K562 (cell line): ENCODE measurements around the gene YARS1. TPM values are rescaled to one million over a fixed set of nuclear protein-coding genes. Genes with fewer than 3 reads are reported as not detected.

Experiments
- BHLHE40 ChIP-seq: IDR thresholded peaks from 2 replicates; pipeline ENCODE4 v1.6.1; 2011; ENCODE audit warnings: low read length, improper control_type of control experiment
- BRCA1 ChIP-seq, 2 experiments: fragments of 450-650 bp in 1 of 2; sonication (generic) in 1 of 2; formaldehyde crosslinking in 1 of 2; IDR thresholded peaks; 2 replicates each; pipeline versions ENCODE4 v1.5.0 to v1.6.1; 2017 to 2020; ENCODE audit warnings: mild to moderate bottlenecking in 1 of 2, missing genetic modification reagents in 1 of 2
- DACH1 ChIP-seq: fragments of 450-650 bp; IDR thresholded peaks from 2 replicates; pipeline ENCODE4 v1.6.1; 2018; ENCODE audit not compliant: partially characterized antibody
- HIVEP1 ChIP-seq: fragments of 250-450 bp; sonication (Bioruptor Pico); IDR thresholded peaks from 2 replicates; pipeline ENCODE4 v1.4.0; 2020; ENCODE audit warnings: mild to moderate bottlenecking
- KDM5B ChIP-seq: fragments of 200-600 bp; sonication (generic); IDR thresholded peaks from 2 replicates; pipeline ENCODE4 v1.6.1; 2012; ENCODE audit warnings: low read depth, mild to moderate bottlenecking, moderate library complexity, low read length, control low read depth, inconsistent platforms; ENCODE audit not compliant: insufficient replicate concordance
- L3MBTL2 ChIP-seq: fragments of 450-650 bp; IDR thresholded peaks from 2 replicates; pipeline ENCODE4 v1.6.1; 2016; ENCODE audit warnings: mild to moderate bottlenecking, moderate library complexity
- NFYB ChIP-seq: IDR thresholded peaks from 2 replicates; pipeline ENCODE4 v1.6.1; 2011; ENCODE audit warnings: mild to moderate bottlenecking, moderate library complexity; ENCODE audit not compliant: insufficient read length; ENCODE audit errors: extremely low read depth
- RFX1 ChIP-seq: fragments of 450-650 bp; IDR thresholded peaks from 2 replicates; pipeline ENCODE4 v1.6.1; 2016; ENCODE audit warnings: mild to moderate bottlenecking, moderate library complexity
- RFX5 ChIP-seq: IDR thresholded peaks from 2 replicates; pipeline ENCODE4 v1.6.1; 2011; ENCODE audit warnings: low read depth, mild to moderate bottlenecking, improper control_type of control experiment, low read length
- SIX5 ChIP-seq, 2 experiments: IDR thresholded peaks; 2 replicates each; pipeline ENCODE4 v1.6.1; 2011; ENCODE audit warnings: low read length in 2 of 2, borderline replicate concordance in 1 of 2, low read depth in 1 of 2, mild to moderate bottlenecking in 1 of 2, moderate library complexity in 1 of 2; ENCODE audit not compliant: insufficient read depth in 1 of 2
- SMAD2 ChIP-seq: fragments of 150-350 bp; IDR thresholded peaks from 2 replicates; pipeline ENCODE4 v1.6.1; 2014; ENCODE audit warnings: low read depth, mild to moderate bottlenecking, low read length
- ZNF143 ChIP-seq: sonication (generic); formaldehyde crosslinking; IDR thresholded peaks from 2 replicates; pipeline ENCODE4 v1.9.0; 2022; ENCODE audit warnings: mild to moderate bottlenecking, missing genetic modification reagents
- ZNF23 ChIP-seq: fragments of 250-450 bp; sonication (Bioruptor Pico); IDR thresholded peaks from 2 replicates; pipeline ENCODE4 v1.4.0; 2020; ENCODE audit warnings: mild to moderate bottlenecking
- ZNF316 ChIP-seq: fragments of 450-650 bp; IDR thresholded peaks from 2 replicates; pipeline ENCODE4 v1.6.1; 2016
- polyA plus RNA-seq, 8 experiments: library from polyadenylated mRNA; depleted of rRNA in 4 of 8; stranded (reverse) in 5 of 8; unstranded in 3 of 8; fragments of >200 nt; fragmentation: Nextera tagmentation in 2 of 8; fragmentation: Illumina TruSeq in 1 of 8; extraction: Ambion mirVana in 2 of 8; extraction: Trizol in 1 of 8; gene quantifications; 2 replicates each; pipeline versions ENCODE4 v1.2.1 to v1.2.3, GENCODE V29; 2011 to 2014; ENCODE audit warnings: inconsistent platforms in 1 of 8, missing spikeins in 1 of 8
- total RNA-seq, 7 experiments: library from RNA; depleted of rRNA in 6 of 7; stranded (reverse); fragments of >200 nt in 6 of 7; fragmentation: Illumina TruSeq in 2 of 7; extraction: Trizol in 2 of 7; gene quantifications; 2 replicates each; pipeline versions ENCODE4 v1.2.1 to v1.2.3, GENCODE V29; 2011 to 2021; ENCODE audit warnings: low replicate concordance in 1 of 7
- TF ChIP-seq, protein P1 (sequence below): fragments of 250-450 bp; sonication (Bioruptor Pico); IDR thresholded peaks from 2 replicates; pipeline ENCODE4 v1.8.0; 2021; ENCODE audit warnings: mild to moderate bottlenecking, moderate library complexity
- TF ChIP-seq, protein P2 (sequence below): fragments of 250-450 bp; sonication (Bioruptor Pico); IDR thresholded peaks from 2 replicates; pipeline ENCODE4 v1.8.0; 2022; ENCODE audit warnings: inconsistent platforms
- TF ChIP-seq, protein P3 (sequence below): fragments of 200-400 bp; formaldehyde crosslinking; IDR thresholded peaks from 2 replicates; pipeline ENCODE4 v1.6.1; 2017; ENCODE audit warnings: mild to moderate bottlenecking, low read depth, low read length, moderate library complexity
- TF ChIP-seq, protein P4 (sequence below): fragments of 450-650 bp; formaldehyde crosslinking; IDR thresholded peaks from 2 replicates; pipeline ENCODE4 v1.4.0; 2022; ENCODE audit warnings: missing genetic modification characterization
- TF ChIP-seq, protein P5 (sequence below): sonication (generic); formaldehyde crosslinking; IDR thresholded peaks from 2 replicates; pipeline ENCODE4 v1.8.1; 2023; ENCODE audit warnings: mild to moderate bottlenecking, missing genetic modification reagents
- TF ChIP-seq, protein P6 (sequence below): fragments of 250-450 bp; sonication (Bioruptor Pico); IDR thresholded peaks from 2 replicates; pipeline ENCODE4 v1.5.0; 2021

Gene YARS1
- total and polyA plus RNA-seq, 9 of the 15 experiments (the other 6 are each of a cell fraction or from before 2014, with no cell fraction given): 66.2 to 336 (median 201) TPM

DNA sequence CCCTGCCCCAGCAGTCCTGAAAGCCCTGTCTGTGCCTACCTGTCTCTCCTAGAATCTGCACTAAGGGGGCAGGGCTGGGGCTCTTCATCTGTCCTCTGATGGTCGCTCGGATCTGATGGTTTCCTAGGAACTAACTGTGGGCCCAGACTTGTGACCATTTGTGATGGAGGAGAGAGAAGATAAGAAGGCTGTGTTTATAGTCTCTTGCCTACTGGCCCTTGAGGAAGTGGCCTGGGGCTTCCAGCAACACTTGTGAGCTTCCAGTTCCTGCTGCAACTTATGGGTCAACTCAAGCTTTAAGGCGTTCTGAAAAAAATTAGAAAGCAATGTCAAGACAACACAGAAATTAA is 61.4 kb downstream of the YARS1 start (continued):
- TF ChIP-seq, protein P1, sequence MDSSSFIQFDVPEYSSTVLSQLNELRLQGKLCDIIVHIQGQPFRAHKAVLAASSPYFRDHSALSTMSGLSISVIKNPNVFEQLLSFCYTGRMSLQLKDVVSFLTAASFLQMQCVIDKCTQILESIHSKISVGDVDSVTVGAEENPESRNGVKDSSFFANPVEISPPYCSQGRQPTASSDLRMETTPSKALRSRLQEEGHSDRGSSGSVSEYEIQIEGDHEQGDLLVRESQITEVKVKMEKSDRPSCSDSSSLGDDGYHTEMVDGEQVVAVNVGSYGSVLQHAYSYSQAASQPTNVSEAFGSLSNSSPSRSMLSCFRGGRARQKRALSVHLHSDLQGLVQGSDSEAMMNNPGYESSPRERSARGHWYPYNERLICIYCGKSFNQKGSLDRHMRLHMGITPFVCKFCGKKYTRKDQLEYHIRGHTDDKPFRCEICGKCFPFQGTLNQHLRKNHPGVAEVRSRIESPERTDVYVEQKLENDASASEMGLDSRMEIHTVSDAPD: no peak
- TF ChIP-seq NFYB: no peak
- no peak for TF ChIP-seq SMAD2
- TF ChIP-seq, protein P2, sequence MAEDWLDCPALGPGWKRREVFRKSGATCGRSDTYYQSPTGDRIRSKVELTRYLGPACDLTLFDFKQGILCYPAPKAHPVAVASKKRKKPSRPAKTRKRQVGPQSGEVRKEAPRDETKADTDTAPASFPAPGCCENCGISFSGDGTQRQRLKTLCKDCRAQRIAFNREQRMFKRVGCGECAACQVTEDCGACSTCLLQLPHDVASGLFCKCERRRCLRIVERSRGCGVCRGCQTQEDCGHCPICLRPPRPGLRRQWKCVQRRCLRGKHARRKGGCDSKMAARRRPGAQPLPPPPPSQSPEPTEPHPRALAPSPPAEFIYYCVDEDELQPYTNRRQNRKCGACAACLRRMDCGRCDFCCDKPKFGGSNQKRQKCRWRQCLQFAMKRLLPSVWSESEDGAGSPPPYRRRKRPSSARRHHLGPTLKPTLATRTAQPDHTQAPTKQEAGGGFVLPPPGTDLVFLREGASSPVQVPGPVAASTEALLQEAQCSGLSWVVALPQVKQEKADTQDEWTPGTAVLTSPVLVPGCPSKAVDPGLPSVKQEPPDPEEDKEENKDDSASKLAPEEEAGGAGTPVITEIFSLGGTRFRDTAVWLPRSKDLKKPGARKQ (CRISPR knock-in tag): no peak
- peak; percentile 22 for TF ChIP-seq KDM5B
- no peak for TF ChIP-seq ZNF23 (CRISPR knock-in tag)
- TF ChIP-seq HIVEP1 (CRISPR knock-in tag): no peak
- TF ChIP-seq, protein P3, sequence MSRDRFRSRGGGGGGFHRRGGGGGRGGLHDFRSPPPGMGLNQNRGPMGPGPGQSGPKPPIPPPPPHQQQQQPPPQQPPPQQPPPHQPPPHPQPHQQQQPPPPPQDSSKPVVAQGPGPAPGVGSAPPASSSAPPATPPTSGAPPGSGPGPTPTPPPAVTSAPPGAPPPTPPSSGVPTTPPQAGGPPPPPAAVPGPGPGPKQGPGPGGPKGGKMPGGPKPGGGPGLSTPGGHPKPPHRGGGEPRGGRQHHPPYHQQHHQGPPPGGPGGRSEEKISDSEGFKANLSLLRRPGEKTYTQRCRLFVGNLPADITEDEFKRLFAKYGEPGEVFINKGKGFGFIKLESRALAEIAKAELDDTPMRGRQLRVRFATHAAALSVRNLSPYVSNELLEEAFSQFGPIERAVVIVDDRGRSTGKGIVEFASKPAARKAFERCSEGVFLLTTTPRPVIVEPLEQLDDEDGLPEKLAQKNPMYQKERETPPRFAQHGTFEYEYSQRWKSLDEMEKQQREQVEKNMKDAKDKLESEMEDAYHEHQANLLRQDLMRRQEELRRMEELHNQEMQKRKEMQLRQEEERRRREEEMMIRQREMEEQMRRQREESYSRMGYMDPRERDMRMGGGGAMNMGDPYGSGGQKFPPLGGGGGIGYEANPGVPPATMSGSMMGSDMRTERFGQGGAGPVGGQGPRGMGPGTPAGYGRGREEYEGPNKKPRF: no peak
- 0 out of 2 replicates have a peak, but pooled peaks have one; percentile 19 for TF ChIP-seq L3MBTL2
- no peak for TF ChIP-seq SIX5 (IDR thresholded peaks at IDR 0.05; ENCODE audit: borderline replicate concordance in 1 of 2, insufficient read depth in 1 of 2, low read depth in 1 of 2, low read length in 2 of 2)
- no peak for TF ChIP-seq ZNF143 (CRISPR knock-in tag)
- TF ChIP-seq, protein P4, sequence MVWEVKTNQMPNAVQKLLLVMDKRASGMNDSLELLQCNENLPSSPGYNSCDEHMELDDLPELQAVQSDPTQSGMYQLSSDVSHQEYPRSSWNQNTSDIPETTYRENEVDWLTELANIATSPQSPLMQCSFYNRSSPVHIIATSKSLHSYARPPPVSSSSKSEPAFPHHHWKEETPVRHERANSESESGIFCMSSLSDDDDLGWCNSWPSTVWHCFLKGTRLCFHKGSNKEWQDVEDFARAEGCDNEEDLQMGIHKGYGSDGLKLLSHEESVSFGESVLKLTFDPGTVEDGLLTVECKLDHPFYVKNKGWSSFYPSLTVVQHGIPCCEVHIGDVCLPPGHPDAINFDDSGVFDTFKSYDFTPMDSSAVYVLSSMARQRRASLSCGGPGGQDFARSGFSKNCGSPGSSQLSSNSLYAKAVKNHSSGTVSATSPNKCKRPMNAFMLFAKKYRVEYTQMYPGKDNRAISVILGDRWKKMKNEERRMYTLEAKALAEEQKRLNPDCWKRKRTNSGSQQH: no peak
- no peak for TF ChIP-seq DACH1
- peak; percentile 40; the same call in 1 of the 2 replicates for TF ChIP-seq BHLHE40
- TF ChIP-seq, protein P5, sequence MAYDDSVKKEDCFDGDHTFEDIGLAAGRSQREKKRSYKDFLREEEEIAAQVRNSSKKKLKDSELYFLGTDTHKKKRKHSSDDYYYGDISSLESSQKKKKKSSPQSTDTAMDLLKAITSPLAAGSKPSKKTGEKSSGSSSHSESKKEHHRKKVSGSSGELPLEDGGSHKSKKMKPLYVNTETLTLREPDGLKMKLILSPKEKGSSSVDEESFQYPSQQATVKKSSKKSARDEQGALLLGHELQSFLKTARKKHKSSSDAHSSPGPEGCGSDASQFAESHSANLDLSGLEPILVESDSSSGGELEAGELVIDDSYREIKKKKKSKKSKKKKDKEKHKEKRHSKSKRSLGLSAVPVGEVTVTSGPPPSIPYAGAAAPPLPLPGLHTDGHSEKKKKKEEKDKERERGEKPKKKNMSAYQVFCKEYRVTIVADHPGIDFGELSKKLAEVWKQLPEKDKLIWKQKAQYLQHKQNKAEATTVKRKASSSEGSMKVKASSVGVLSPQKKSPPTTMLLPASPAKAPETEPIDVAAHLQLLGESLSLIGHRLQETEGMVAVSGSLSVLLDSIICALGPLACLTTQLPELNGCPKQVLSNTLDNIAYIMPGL (CRISPR knock-in tag): no peak
- peak; percentile 83 for TF ChIP-seq RFX1
- TF ChIP-seq, protein P6, sequence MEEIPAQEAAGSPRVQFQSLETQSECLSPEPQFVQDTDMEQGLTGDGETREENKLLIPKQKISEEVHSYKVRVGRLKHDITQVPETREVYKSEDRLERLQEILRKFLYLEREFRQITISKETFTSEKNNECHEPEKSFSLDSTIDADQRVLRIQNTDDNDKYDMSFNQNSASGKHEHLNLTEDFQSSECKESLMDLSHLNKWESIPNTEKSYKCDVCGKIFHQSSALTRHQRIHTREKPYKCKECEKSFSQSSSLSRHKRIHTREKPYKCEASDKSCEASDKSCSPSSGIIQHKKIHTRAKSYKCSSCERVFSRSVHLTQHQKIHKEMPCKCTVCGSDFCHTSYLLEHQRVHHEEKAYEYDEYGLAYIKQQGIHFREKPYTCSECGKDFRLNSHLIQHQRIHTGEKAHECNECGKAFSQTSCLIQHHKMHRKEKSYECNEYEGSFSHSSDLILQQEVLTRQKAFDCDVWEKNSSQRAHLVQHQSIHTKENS: no peak
- no peak for TF ChIP-seq BRCA1 (IDR thresholded peaks at IDR 0.05)
- TF ChIP-seq BRCA1 (CRISPR knock-in tag; IDR thresholded peaks at IDR 0.05): no peak
- no peak for TF ChIP-seq ZNF316
- TF ChIP-seq RFX5: no peak
